Heart left ventricle (tissue), 16 donors: ENCODE measurements around the gene STARD3. TPM values are rescaled to one million over a fixed set of nuclear protein-coding genes. Genes with fewer than 3 reads are reported as not detected.

Experiments used
- ATAC-seq, 4 donors: fragments of 200-7000 bp; cut with Tn5 transposase; one replicate each; pipeline ENCODE4 v1.9.1; 2020 to 2022; ENCODE audit warnings: moderate library complexity in 4 of 4, mild to moderate bottlenecking in 3 of 4, moderate number of reproducible peaks in 1 of 4
- DNase-seq, 5 donors: peaks; one replicate each; pipeline ENCODE4 v3.0.0-alpha.2; 2020
- H3K27ac ChIP-seq, 12 donors: fragments of 200-600 bp; sonication (generic) in 4 of 12; one replicate each; pipeline versions ENCODE4 v1.5.0 to v1.8.0; 2016 to 2022; ENCODE audit warnings: mild to moderate bottlenecking in 2 of 12
- H3K27me3 ChIP-seq, 9 donors: fragments of 200-600 bp; sonication (generic) in 2 of 9; one replicate each; pipeline versions ENCODE4 v1.5.1 to v1.8.0; 2016 to 2022; ENCODE audit warnings: mild to moderate bottlenecking in 3 of 9
- H3K36me3 ChIP-seq, 9 donors: fragments of 200-600 bp; sonication (generic) in 2 of 9; one replicate each; pipeline versions ENCODE4 v1.5.0 to v1.8.0; 2018 to 2022; ENCODE audit warnings: mild to moderate bottlenecking in 2 of 9
- H3K4me1 ChIP-seq, 12 donors: fragments of 200-600 bp; sonication (generic) in 4 of 12; one replicate each; pipeline versions ENCODE4 v1.5.0 to v1.8.0; 2016 to 2022; ENCODE audit warnings: mild to moderate bottlenecking in 3 of 12
- H3K4me3 ChIP-seq, 12 donors: fragments of 200-600 bp; sonication (generic) in 4 of 12; one replicate each; pipeline versions ENCODE4 v1.5.0 to v1.8.0; 2017 to 2022; ENCODE audit warnings: mild to moderate bottlenecking in 9 of 12, moderate library complexity in 4 of 12
- H3K9me3 ChIP-seq, 12 donors: fragments of 200-600 bp; sonication (generic) in 4 of 12; one replicate each; pipeline versions ENCODE4 v1.5.0 to v1.8.0; 2016 to 2022; ENCODE audit warnings: mild to moderate bottlenecking in 1 of 12
- POLR2A ChIP-seq, 2 donors: fragments of 450-650 bp; IDR thresholded peaks; one replicate each; pipeline ENCODE4 v1.6.1; 2017; ENCODE audit warnings: antibody characterized with exemption in 2 of 2, mild to moderate bottlenecking in 2 of 2, moderate library complexity in 2 of 2
- WGBS, 4 donors: extraction: QIAGEN DNeasy Blood & Tissue Kit in 2 of 4; methylation state at CpG; one replicate each; pipeline versions ENCODE4 v1.1.5 to v1.1.7; 2013 to 2018; 5-methylcytosine and 5-hydroxymethylcytosine counted together
- intact Hi-C, 10 donors: fragments of 100-400 bp; cut with DNase I; formaldehyde crosslinking; loops; one replicate each; pipeline versions ENCODE4 v1.11.1 to v1.14.2; 2022
- polyA plus RNA-seq, 2 donors: library from polyadenylated mRNA; stranded (reverse); fragments of 200-250 nt; gene quantifications; one replicate each; pipeline ENCODE4 v1.2.3, GENCODE V29; 2013
- total RNA-seq, 9 donors: library from RNA; depleted of rRNA in 2 of 9; stranded (reverse); fragments of >200 nt in 2 of 9; fragmentation: NEBNext Ultra II Directional in 3 of 9; extraction: Animal tissue kit (Norgen Biotek cat#: 25700) in 3 of 9; gene quantifications; one replicate each; pipeline versions ENCODE4 v1.1.0 to v1.2.4, GENCODE V29; 2016 to 2023
- TF ChIP-seq, protein P1 (sequence below), 12 donors: fragments of 200-600 bp; sonication (generic) in 4 of 12; IDR thresholded peaks; one replicate each; pipeline versions ENCODE4 v1.5.0 to v1.8.0; 2018 to 2022; ENCODE audit warnings: antibody characterized with exemption in 12 of 12, mild to moderate bottlenecking in 5 of 12
- donor health status: ischemic (EF 13 %, LVEDD 7.1; RV severe dilation, severe dysfunction).
- donor health status: healthy with polysubstance abuse.
- donor health status: DM: no; HTN: yes; CAD: no.
- donor health status: DM: no; HTN: no; CAD: no.
- donor health status: ischemic (EF 25% LVEDD 6.9; RV normal size, moderate dysfunction).
- donor health status: ischemic (EF 25% LVEDD 5.7; RV mildly dilated, moderate dysfunction).
- donor health status: healthy.
- donor health status: DM: yes; HTN: yes; CAD: no.
- donor health status: ischemic (EF 35%, LVEDD 5.7; RV mildly dilated, moderate dysfunction).
- donor health status: nonischemic (EF 11% LVEDD 7.7; RV severe dilation, severe dysfunction).
- donor health status: DM: yes; HTN: yes; CAD: no.
- donor health status: PGD.
- donor health status: ischemic (EF 29% LVEDD 5.4; RV normal size, mild dysfunction).
- donor health status: nonischemic (EF 23%, LVEDD 6.1; RV moderate dilation, normal function).

STARD3 gene
- total and polyA plus RNA-seq, 11 donors = 14.1 to 57.2 (median 24.2) TPM

DNA sequence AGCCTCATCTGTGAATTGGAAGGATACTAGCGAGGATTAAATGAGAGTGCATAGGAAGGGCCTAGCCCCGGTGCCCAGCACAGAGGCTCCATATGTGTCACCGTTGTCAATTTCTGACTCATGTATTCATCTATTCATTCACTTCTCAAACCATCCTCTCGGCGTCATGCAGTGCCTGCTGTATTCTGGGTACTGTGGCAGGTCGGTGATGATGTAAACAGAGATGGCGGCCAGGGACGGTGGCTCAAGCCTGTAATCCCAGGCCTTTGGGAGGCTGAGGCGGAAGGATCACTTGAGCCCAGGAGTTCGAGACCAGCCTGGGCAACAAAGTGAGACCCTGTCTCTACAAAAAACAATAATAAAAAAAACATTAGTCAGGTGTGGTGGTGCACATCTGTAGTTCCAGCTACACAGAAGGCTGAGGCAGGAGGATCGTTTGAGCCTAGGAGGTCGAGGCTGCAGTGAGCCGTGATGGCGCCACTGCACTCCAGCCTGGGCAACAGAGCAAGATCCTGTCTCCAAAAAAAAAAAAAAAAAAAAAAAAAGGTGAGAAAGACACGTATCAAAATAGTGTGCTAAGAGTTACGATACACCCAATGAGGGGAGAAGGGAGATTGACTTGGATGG is 14.5 kb upstream of the STARD3 start:
- ATAC-seq = no peak
- Histone ChIP-seq H3K27ac (no peak overlapping the region), H3K4me1 (peaks cover 0 to 34% (median 13%) of the 10 kb centered on the region in 12 donors), H3K4me3 (no peak overlapping the region), H3K36me3 (no peaks in the 10 kb centered on the region), H3K27me3 (peaks cover 6 to 30% (median 26%) of the 10 kb centered on the region in 9 donors), H3K9me3 (no peaks in the 10 kb centered on the region)
- no peak for TF ChIP-seq POLR2A (IDR thresholded peaks at IDR 0.05)
- TF ChIP-seq, protein P1, sequence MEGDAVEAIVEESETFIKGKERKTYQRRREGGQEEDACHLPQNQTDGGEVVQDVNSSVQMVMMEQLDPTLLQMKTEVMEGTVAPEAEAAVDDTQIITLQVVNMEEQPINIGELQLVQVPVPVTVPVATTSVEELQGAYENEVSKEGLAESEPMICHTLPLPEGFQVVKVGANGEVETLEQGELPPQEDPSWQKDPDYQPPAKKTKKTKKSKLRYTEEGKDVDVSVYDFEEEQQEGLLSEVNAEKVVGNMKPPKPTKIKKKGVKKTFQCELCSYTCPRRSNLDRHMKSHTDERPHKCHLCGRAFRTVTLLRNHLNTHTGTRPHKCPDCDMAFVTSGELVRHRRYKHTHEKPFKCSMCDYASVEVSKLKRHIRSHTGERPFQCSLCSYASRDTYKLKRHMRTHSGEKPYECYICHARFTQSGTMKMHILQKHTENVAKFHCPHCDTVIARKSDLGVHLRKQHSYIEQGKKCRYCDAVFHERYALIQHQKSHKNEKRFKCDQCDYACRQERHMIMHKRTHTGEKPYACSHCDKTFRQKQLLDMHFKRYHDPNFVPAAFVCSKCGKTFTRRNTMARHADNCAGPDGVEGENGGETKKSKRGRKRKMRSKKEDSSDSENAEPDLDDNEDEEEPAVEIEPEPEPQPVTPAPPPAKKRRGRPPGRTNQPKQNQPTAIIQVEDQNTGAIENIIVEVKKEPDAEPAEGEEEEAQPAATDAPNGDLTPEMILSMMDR (IDR thresholded peaks at IDR 0.05) = no peak
- intact Hi-C loops = loop anchor here (1.0 to 10.0 kb wide), 20 partner anchors 45 to 362 kb away; partner anchors contain the start of genes PNMT (in 2 of the 10), PSMD3 (in 2 of the 10), MIEN1 (in 1 of the 10) and TCAP (in 1 of the 10)
- WGBS, 4 donors = 55 to 68% (median 62%) methylated on average over 15 to 16 of the region's 16 CpGs
- DNase-seq = no peak

DNA sequence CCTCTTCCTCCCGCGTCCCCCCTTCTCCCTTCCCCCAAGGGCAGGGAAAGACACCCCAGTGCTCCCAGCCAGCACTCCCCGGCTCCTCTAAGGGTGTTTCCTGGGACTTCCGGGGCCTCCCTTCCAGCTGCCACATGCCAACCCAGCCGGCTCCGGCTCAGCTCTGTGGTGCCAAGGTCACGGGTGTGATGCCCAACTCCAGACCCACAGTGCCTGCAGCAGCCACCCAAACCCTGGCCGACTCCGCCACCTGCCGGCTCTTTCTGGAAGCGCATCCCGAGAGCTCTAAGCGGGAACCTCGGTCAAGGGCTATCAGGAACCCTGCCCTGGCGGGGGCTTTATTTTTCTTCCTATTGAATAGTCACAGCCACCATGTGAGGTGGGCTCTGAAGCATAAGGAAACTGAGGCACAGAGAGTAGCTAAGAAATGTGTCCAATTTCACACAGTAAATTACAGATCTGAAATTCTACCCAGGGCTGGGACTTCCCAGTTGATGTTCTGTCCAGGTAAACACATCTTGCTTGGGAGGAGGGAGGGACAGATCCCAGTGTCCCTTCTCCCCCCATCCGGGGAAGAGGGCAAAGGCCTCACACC is 13.5 kb upstream of the STARD3 start:
- Histone ChIP-seq H3K27ac (peak overlapping the region in 2 of 12 donors; percentile 8 to 50), H3K27me3 (peaks cover 8 to 37% (median 32%) of the 10 kb centered on the region in 9 donors), H3K36me3 (no peaks in the 10 kb centered on the region), H3K4me3 (no peak overlapping the region), H3K9me3 (no peaks in the 10 kb centered on the region), H3K4me1 (peaks cover 0 to 27% (median 13%) of the 10 kb centered on the region in 12 donors)
- peak; percentile 71 to 82 (median 80) for ATAC-seq
- 4 to 10% (median 8%) methylated on average over 6 to 16 of the region's 16 CpGs for WGBS, 4 donors
- intact Hi-C loops = loop anchor here (1.0 to 10.0 kb wide), 19 partner anchors 44 to 361 kb away; partner anchors contain the start of genes PNMT (in 2 of the 10), PSMD3 (in 2 of the 10), MIEN1 (in 1 of the 10) and TCAP (in 1 of the 10)
- no peak for TF ChIP-seq POLR2A (IDR thresholded peaks at IDR 0.05)
- TF ChIP-seq, protein P1 (IDR thresholded peaks at IDR 0.05) = peak; percentile 87 to 97 (median 94)
- DNase-seq = peak; percentile 81 to 92 (median 87)

DNA sequence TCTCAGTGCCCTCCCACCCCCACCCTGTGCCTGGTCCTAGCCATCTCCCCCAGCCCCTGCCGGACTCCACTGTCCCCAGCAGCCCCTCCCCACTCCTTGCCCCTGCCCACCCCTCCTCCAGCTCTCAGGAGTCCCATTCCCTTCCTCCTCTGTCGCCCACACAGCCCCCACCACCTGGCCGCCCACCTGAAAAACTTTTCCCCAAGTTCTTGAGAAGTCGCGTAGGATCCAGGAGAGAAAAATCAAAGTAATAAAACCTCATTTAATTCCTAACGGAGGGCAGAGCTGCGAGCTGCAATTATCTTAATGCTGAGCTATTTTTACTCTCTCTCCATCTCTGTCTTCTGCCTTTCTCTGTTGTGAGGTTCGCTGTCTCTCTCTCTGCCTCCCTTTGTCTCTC is 12.6 kb upstream of the STARD3 start:
- WGBS, 4 donors = 67 to 77% (median 71%) methylated on average over 8 of the region's 8 CpGs
- ATAC-seq (no peak), DNase-seq (no peak)
- H3K9me3 ChIP-seq = no peaks in the 10 kb centered on the region
- TF ChIP-seq, protein P1 (IDR thresholded peaks at IDR 0.05) = no peak
- no peak for TF ChIP-seq POLR2A (IDR thresholded peaks at IDR 0.05)
- H3K27me3 ChIP-seq = peaks cover 8 to 45% (median 32%) of the 10 kb centered on the region in 9 donors
- H3K4me3 ChIP-seq = no peak overlapping the region
- H3K4me1 ChIP-seq = peaks cover 0 to 22% (median 13%) of the 10 kb centered on the region in 12 donors
- no peak overlapping the region for H3K27ac ChIP-seq
- H3K36me3 ChIP-seq = no peaks in the 10 kb centered on the region
- intact Hi-C loops = loop anchor here in 9 of 10 donors (5.0 to 10.0 kb wide), 10 partner anchors 43 to 360 kb away; partner anchors contain the start of genes MIEN1 (in 1 of the 9), PNMT (in 1 of the 9), PSMD3 (in 1 of the 9) and TCAP (in 1 of the 9)
